ENCODE data around the gene EMSY.
"Not testable (repeated sequence)": the region's sequence is repeated elsewhere in the genome, so short reads cannot be mapped to it uniquely, and the experiment has no call there.

EMSY gene

DNA sequence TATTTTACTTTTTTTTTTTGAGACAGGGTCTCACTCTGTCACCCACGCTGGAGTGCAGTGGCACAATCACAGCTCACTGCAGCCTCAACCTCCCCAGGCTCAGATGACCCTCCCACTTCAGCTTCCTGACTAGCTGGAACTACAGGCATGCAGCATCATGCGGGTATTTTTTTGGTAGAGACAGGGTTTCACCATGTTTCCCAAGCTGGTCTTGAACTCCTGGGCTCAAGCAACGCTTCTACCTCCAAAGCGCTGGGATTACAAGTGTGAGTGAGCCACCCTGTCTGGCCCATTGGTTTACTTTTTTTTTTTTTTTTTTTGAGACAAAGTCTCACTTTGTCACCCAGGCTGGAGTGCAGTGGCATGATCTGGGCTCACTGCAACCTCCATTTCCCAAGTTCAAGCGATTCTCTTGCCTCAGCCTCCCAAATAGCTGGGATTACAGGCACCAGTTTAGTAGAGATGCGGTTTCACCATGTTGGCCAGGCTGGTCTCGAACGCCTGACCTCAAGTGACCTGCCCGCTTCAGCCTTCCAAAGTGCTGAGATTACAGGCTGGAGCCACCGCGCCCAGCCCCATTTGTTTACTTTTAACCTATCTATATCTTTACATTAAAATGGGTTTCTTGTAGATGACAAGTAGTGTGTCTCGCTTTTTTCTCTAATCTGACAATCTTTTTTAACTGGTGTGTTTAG is 127.5 kb downstream of the EMSY start:
- not testable (repeated sequence) for DNase-seq

- DNase-seq = no peak
Observed at GRCh38 chr11:76574406-76574805, 129.6 kb downstream of the EMSY start.

GRCh38 chr11:76574879-76575278 is 130.1 kb downstream of the EMSY start:
- no peak for DNase-seq

DNA sequence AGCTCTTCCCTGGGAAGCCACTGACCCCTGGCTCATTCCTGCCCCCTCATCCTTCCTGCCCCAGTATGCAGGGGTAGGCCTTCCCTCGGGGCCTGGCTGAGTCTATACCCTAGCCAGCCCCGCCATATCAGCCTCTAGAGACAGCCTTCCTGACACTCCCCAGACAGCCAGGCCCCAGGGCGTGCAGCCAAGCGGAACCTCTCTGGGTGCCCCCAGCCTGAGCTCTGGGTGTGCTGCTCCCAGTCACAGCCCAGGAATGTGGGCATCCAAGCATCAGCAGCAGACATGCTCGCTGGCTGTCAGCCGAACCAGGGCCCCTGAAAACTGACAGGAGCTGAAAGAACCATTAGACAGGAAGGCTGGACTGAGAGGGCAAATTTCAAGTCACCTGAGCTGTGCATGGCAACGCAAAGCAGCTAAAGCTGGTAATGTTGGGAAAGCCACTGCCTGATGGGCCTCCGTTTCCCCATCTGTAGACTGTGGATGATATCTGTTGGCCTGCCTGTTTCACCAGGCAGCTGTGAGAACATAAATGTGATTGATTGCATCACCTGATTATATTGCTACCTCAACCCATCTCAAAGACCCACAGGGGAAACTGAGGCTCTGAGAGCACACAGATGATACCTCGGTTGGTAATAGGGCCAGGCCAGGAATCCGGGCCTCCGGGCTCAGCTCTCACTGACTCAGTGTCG is 132.6 kb downstream of the EMSY start:
- no peak for DNase-seq

- DNase-seq = no peak
Observed at GRCh38 chr11:76577921-76578653, 133.3 kb downstream of the EMSY start.

DNA sequence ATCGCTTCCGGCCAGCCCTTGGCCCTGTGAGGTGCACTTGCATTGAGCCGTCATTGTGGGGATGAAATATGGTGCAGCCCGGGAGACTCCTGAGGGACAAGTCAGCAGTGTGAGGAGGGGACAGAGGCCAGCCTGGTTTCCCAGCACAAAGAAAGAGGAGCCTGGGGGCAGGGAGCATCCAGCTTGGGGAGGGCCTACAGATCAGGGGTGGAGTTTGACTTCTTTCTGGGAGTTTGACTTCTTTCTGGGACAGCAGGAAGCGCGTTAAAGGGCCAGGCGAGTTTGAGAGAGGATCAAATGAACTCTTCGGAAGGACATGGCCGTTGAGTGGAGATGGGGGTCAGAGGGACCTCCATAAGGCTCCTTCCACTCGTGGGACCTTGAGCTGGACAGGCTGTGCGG is 133.8 kb downstream of the EMSY start:
- no peak for DNase-seq

- DNase-seq = no peak
Observed at GRCh38 chr11:76579056-76579751, 134.4 kb downstream of the EMSY start.

- no peak for DNase-seq
Observed at GRCh38 chr11:76579752-76580151, 134.9 kb downstream of the EMSY start.

GRCh38 chr11:76582471-76582870 is 137.7 kb downstream of the EMSY start:
- DNase-seq = not testable (repeated sequence)

DNA sequence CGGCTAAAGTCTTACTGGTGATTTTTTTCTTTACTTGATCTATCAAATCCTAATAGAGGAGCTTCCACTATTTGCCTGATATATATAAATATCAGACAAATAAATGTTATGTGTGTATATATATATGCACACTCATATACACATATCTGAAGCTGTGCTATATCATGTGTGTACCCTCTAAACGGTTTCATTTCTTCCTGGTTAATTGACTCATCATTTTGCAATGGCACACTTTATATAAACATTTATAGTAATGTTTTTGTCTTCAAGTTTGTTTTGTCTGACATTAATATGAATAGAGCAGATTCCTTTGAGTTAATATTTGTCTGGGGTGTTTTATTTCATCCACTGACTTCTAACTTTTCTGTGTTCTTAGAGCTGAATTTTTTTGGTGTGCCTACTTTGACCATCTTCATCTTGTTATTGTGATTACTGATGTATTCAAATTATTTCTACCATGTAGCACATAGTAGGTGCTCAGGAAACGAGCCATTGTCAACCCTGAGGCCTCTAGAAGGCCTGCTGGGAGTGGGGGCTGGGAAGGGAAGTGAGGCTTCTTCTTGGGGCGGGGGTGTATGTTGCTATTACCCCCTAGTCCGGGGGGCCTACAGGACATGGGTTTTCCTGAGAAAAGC is 143.1 kb downstream of the EMSY start:
- no peak for DNase-seq

DNA sequence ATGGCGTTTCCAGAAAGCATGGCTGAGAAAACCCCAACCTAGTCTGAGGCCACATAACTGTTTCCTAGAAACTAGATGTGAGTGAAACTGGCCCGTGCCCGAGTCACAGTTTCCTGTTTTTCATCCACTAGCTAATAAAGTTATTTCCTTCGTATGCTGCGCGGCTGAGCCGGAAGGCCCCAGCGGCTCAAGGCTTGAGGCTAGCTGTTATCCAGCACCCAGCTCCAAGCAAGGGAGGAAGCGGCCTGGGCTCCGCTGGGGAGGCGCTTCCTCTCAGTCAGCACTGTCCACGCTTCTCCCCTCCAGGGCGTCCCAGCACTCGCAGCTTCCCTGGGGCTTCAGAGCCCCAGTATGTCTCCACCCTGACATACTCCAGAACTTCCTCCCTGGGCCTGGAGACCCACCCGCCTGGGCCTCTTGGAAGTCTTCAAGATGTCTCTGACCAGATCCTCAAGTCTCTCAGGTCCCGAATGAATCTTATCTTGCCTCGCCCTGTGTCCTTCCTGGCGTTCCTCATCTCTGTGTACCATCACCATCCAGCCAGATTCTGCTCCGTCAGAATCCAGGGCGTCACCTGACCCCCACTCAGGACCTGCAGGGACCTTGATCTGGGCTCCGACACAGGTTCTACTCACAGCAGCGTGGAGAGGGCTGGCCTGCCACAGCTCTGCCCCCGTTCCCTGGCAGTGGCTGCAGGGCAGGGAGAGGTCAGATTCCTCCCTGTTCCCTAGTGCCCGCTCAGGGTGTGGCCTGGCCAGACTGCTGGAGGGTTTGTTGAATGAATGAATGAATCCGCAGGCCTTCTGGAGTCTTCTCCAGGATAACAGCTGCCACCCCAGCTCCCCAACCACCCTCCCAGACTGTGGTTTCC is 143.9 kb downstream of the EMSY start:
- no peak for DNase-seq

- no peak for DNase-seq
Observed at GRCh38 chr11:76589477-76589876, 144.7 kb downstream of the EMSY start.

DNA sequence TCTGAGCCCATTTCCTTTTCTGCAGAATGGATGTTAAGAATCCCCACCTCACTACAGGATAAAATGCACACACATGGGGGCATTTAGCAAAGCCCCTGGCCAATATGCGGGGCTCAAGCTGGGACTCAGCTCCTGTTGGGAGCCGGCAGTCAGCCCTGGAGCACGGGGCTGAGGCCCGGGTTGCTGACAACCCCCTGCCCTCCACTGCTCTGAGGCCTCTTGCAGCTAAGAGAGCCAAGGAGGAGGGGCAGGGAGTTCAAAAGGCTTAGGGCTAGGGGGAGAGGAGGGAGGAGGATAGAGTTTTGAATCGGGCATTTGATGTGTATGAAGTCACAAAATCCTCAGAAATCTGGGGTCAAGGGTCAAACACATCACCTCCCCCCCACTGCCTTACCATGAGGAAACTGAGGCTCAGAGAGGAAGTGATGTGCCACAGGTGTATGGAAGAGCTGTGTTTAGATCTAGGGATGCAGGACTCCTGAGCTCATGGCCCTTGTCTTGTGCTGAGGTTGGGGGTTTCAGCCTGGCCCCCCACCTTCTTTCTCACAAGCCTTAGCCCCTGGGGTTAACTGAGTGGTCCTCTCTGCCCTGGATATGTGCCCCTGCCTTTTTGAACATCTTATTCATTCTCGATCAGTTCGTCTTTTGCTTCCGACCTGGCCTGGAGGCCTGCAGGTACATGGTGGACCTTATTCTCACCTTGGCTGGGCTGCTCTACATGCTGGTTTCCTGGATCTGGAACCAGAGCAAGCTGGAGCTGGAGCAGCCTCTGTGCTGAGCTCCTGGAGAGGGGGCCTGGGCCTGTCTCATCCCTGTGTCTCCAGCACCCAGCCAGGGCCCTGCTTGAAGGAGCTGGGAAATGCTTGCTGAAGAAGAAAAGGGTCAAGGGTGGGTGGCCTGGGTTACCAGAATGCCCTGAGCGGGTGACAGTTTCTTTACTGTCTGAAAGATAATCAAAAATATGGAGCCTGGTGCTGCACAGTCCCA is 145.4 kb downstream of the EMSY start:
- no peak for DNase-seq

- no peak for DNase-seq
Observed at GRCh38 chr11:76591416-76591815, 146.6 kb downstream of the EMSY start.

- DNase-seq = no peak
Observed at GRCh38 chr11:76592025-76592914, 147.5 kb downstream of the EMSY start.

- no peak for DNase-seq
Observed at GRCh38 chr11:76592961-76593360, 148.1 kb downstream of the EMSY start.

DNA sequence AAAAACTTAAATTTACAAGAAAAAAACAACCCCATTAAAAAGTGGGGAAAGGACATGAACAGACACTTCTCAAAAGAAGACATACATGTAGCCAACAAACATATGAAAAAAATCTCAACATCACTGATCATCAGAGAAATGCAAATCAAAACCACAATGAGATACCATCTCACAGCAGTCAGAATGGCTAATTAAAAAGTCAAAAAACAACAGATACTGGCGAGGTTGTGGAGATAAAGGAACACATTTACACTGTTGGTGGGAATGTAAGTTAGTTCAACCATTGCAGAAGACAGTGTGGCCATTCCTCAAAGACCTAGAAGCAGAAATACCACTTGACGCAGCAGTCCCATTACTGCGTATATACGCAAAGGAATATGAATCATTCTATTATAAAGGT is 150.3 kb downstream of the EMSY start:
- not testable (repeated sequence) for DNase-seq

DNA sequence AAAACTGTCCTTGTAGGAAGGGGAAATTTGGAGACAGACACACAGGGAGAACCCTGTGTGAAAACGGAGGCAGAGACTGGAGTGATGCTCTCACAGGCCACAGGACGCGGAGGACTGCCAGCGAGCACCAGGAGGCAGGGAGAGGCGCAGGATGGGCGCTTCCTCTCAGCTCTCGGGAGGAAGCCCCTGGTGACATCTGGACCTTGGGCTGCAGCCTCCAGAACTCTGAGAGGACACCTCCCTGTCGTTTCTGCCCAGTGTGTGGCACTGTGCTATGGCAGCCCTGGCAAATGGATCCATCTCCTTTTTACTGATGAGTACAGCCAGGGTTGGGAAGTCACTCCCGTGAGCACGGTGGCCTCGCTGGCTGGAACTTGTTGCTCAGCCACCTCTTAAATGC is 151.8 kb downstream of the EMSY start:
- DNase-seq = no peak
